Measurements from ENCODE around the gene CCDC134. TPM values are rescaled to one million over a fixed set of nuclear protein-coding genes. Genes with fewer than 3 reads are reported as not detected.

The CCDC134 gene
- total and polyA plus RNA-seq, 2 of the 8 experiments (the other 6 are each of a cell fraction or from before 2014, with no cell fraction given) = 7.7 to 20.0 TPM

- TF ChIP-seq SIN3A (conservative IDR thresholded peaks at IDR 0.05 in 1 of 2, IDR thresholded peaks at IDR 0.05 in 1 of 2; ENCODE audit: low read depth in 1 of 2, low read length in 2 of 2) = 0 out of 4 replicates have a peak, but pooled peaks of 1 of the 2 experiments have one; percentile 17
- TF ChIP-seq CREB1 (IDR thresholded peaks at IDR 0.05) = no peak
- TF ChIP-seq EZH2 (IDR thresholded peaks at IDR 0.05; ENCODE audit: low read depth, low read length, severe bottlenecking) = no peak
- no peak for TF ChIP-seq GABPA (IDR thresholded peaks at IDR 0.05; ENCODE audit: borderline replicate concordance, insufficient read depth, low read length)
- no peak for TF ChIP-seq KDM4A (IDR thresholded peaks at IDR 0.05; ENCODE audit: low read depth, low read length, severe bottlenecking)
- no peak for TF ChIP-seq RXRA (IDR thresholded peaks at IDR 0.05; ENCODE audit: insufficient read depth, low read depth, low read length)
- TF ChIP-seq CBX5 (IDR thresholded peaks at IDR 0.05; ENCODE audit: low read depth, low read length) = no peak
- TF ChIP-seq BCL11A (IDR thresholded peaks at IDR 0.05; ENCODE audit: low read depth in 2 of 2, low read length in 2 of 2) = no peak
- TF ChIP-seq CHD7 (IDR thresholded peaks at IDR 0.05; ENCODE audit: insufficient replicate concordance, low read length) = no peak
Observed at GRCh38 chr22:41799486-41800347, 762 bp upstream of the CCDC134 start (continued).

All from H1 (cell line).